Muscle of leg (tissue), 11 donors: ENCODE data around the gene EEFSEC. TPM values are rescaled to one million over a fixed set of nuclear protein-coding genes. Genes with fewer than 3 reads are reported as not detected.

ENCODE experiments used
- DNase-seq: peaks from one replicate; pipeline ENCODE4 v3.0.0; 2013
- H3K27ac ChIP-seq: one replicate; pipeline ENCODE4 v1.5.1; 2013; ENCODE audit warnings: mild to moderate bottlenecking, low read length, control low read depth
- H3K27me3 ChIP-seq: one replicate; pipeline ENCODE4 v1.6.1; 2013; ENCODE audit warnings: low read length; ENCODE audit not compliant: control insufficient read depth, insufficient read depth
- H3K36me3 ChIP-seq: one replicate; pipeline ENCODE4 v1.6.1; 2013; ENCODE audit warnings: low read length; ENCODE audit not compliant: control insufficient read depth, insufficient read depth
- H3K4me1 ChIP-seq: one replicate; pipeline ENCODE4 v1.6.1; 2013; ENCODE audit warnings: low read length; ENCODE audit not compliant: control insufficient read depth, insufficient read depth
- H3K4me3 ChIP-seq: one replicate; pipeline ENCODE4 v1.5.1; 2013; ENCODE audit warnings: low read length, control low read depth
- H3K9me3 ChIP-seq: replicated peaks from 2 replicates; pipeline ENCODE4 v1.6.1; 2013; ENCODE audit warnings: low read depth, low read length; ENCODE audit not compliant: control insufficient read depth
- WGBS: methylation state at CpG from one replicate; pipeline ENCODE4 v1.1.5; 2013; ENCODE audit warnings: missing lambda C conversion rate; ENCODE audit not compliant: insufficient coverage; 5-methylcytosine and 5-hydroxymethylcytosine counted together
- polyA plus RNA-seq, 8 donors: library from polyadenylated mRNA; unstranded; fragments of 120-200 nt; gene quantifications; one replicate each; pipeline versions ENCODE4 v1.2.1 to v1.2.3, GENCODE V29; 2013; ENCODE audit warnings: inconsistent platforms in 1 of 8, low replicate concordance in 1 of 8; ENCODE audit not compliant: insufficient read length in 8 of 8, insufficient read depth in 1 of 8
- total RNA-seq: library from RNA; stranded (reverse); fragments of 120-200 nt; gene quantifications from one replicate; pipeline ENCODE4 v1.2.4, GENCODE V29; 2013

The EEFSEC gene
- total and polyA plus RNA-seq, 9 donors: 5.5 to 20.9 (median 16.9) TPM

DNA sequence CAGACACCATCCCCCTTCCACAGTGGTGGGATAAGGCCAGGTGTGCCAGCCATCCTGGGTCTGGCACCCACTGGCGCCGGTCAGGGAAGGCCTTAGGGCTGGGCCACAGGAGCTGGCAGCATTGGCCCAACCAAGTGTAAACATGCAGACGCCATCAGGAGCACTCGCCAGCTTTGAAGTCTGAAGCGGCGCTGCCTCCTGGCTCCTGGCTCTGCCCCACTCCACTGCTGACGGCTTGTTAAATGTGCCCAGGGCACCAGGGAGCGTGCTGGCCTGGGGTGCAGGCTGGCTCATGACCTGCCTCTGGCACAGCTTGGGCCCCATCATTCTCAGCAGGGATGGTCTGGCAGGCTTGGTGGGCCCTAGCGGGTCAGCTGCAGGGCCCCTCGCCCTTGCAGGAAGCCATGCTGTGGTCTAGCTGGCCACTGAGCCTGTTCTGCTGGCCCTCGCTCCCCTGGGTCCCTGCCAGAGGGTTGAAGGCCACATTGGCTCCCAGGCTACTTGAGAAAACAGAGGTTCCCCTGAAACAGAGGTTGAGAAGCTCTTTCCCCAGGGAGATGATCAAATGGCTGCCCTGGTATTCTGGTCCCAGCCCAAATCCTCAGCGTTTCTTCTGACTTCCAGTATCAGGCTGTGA is 196.8 kb downstream of the EEFSEC start:
- no peak for DNase-seq
- H3K36me3 ChIP-seq: peaks cover 3% of the 10 kb centered on the region
- H3K4me3 ChIP-seq: no peak overlapping the region
- H3K9me3 ChIP-seq: no peaks in the 10 kb centered on the region
- peaks cover 4% of the 10 kb centered on the region for H3K4me1 ChIP-seq
- WGBS: 94% methylated on average over 12 of the region's 12 CpGs
- no peak overlapping the region for H3K27ac ChIP-seq
- no peaks in the 10 kb centered on the region for H3K27me3 ChIP-seq

DNA sequence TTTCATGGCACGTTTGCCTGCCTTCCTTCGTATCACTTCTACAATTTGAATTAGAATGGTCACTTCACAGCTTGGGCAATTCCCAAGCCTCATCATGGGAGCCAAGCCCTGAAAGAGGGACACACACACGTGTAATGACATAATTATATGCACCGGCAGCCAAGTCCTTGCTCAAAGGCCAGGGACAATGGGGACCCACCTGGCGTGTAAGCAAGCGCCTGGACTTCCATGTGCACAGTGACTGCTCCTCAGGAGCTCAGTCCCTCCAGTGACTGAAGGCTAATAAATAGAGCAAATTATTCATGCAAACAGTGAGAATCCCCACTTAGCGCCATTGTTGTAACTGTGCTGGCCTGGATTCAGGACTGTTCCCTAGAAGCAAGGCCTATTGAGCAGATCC is 198.3 kb downstream of the EEFSEC start:
- H3K36me3 ChIP-seq: peaks cover 3% of the 10 kb centered on the region
- no peak overlapping the region for H3K4me3 ChIP-seq
- 73% methylated on average over 7 of the region's 7 CpGs for WGBS
- peaks cover 4% of the 10 kb centered on the region for H3K4me1 ChIP-seq
- no peak for DNase-seq
- H3K27me3 ChIP-seq: no peaks in the 10 kb centered on the region
- no peak overlapping the region for H3K27ac ChIP-seq
- no peaks in the 10 kb centered on the region for H3K9me3 ChIP-seq

DNA sequence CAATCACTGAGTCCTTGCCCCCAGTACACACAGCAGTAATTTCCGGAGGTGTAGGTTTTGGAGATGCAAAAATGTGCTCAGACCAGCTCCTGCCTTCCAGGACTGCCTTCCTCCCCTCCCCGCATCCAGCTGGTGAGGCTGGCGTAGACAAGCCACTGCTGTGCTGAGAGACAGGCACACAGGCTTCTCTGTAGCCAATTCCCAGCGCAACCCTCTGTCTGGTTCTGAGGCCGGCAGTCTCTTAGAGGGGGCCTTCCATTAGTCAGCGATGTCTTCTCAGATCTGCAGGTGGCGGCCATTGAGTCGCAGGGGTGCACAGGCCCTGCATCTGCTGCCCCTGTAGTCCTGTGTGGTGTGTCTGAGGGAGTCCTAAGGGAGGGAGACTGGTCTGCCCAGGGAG is 199.0 kb downstream of the EEFSEC start:
- H3K4me3 ChIP-seq: no peak overlapping the region

DNA sequence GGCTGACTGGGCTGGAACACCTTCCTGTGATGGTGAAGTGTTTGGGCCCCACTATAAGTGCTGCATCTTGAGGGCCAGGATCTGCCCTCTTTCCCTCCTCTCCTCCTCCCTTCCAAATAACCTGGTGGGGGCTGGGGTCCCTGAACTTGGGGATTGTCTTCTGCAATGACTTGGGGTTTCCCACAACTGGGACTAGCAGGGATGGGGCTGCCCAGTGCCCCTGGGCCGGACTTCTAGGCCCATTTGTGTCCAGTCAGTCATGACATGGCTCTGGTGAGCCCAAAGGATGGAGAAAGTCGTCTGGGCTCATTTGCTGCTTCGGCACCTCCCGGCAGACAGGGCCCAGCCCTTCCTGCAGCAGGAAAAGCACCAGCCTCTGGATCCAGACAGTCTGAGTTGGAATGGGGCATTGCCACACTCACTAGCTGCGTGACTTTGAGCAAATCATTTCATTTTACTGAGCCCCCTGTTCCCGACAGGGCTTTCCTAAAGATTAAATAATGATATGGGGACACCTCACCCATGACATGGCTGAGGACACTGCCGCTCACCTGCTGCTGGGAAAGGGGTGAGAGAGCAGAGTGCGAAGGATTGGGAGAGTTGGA is 200.2 kb downstream of the EEFSEC start:
- Histone ChIP-seq H3K27ac (no peak overlapping the region), H3K9me3 (no peaks in the 10 kb centered on the region), H3K27me3 (no peaks in the 10 kb centered on the region), H3K4me3 (no peak overlapping the region), H3K4me1 (peaks cover 4% of the 10 kb centered on the region), H3K36me3 (peaks cover 10% of the 10 kb centered on the region)
- WGBS: 74% methylated on average over 4 of the region's 8 CpGs
- DNase-seq: no peak

More for the DNA sequence above, 199.0 kb downstream of the EEFSEC start:
- WGBS: 85% methylated on average over 7 of the region's 8 CpGs
- Histone ChIP-seq H3K4me1 (peaks cover 4% of the 10 kb centered on the region), H3K27ac (no peak overlapping the region), H3K9me3 (no peaks in the 10 kb centered on the region), H3K36me3 (peaks cover 3% of the 10 kb centered on the region), H3K27me3 (no peaks in the 10 kb centered on the region)
- DNase-seq: no peak

DNA sequence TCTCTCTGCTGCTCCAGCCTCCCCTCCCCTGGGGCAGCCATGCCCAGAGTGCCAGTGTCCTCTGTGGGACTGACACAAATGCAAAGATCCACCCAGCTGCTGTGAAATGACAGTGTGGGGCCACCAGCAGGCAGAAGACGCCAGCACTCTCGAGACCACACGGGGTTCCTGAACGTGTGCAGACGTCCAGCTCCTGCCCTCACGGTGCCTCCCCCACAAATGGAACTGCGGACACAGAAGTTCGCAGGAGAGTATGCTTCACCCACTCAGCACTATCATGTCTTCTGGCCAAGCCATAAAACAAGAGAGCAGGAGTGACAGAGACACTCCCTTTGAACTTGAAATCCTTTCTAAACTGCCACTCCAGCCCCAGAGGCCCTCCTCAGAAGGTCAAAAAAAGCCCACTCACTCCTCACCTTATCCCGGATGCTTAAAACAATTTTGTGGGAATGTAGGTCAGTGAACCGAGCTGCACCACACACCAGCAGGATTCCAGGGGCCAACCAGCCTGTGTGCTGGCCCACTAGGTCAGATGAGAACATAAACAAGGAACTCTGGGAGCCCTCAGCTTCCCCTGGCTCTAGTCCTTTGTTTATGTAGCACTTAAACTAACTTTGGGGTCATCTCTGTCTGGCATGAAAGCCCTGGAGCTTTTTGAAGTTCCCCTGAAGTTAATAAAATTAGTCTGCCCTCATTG is 200.9 kb downstream of the EEFSEC start:
- Histone ChIP-seq H3K27me3 (no peaks in the 10 kb centered on the region), H3K4me3 (no peak overlapping the region), H3K36me3 (peaks cover 17% of the 10 kb centered on the region), H3K27ac (no peak overlapping the region), H3K4me1 (no peaks in the 10 kb centered on the region), H3K9me3 (no peaks in the 10 kb centered on the region)
- DNase-seq: no peak
- WGBS: 56% methylated on average over 8 of the region's 10 CpGs

DNA sequence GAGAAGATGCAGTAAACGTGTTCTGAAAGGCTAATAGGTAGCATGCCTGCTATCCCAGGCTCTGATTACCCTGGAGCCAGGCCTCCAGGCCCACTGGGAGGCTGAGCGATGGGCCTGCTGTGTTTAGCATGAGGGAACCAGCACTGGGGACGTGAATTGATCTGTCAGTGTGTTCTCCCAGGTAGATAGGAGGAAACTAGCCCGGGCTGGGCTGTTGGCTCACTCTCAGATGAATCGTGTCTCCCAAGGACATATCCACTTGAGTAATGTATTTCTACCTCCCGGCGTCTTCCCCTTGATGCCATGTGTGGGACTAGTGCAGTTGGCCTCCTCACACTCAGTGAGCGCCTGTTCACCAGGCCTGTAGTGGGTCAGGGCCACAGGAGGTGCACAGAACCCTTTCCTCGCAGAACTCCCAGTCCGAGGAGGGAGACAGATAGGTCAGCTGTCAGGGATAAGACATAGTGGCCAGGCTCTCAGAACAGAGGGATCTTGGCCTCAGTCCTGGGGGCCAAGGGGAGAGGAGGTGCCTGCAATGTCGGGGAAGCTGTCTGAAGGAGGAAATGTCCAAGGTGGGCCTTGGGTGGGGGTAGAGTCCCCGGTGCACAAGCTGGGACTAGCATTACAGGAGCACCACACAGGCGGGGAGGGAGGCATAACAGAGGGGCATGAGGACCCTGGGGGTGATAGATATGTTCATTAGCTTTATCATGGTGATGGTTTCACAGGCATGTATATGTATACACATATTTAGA is 201.7 kb downstream of the EEFSEC start:
- no peak overlapping the region for H3K27ac ChIP-seq
- DNase-seq: no peak

DNA sequence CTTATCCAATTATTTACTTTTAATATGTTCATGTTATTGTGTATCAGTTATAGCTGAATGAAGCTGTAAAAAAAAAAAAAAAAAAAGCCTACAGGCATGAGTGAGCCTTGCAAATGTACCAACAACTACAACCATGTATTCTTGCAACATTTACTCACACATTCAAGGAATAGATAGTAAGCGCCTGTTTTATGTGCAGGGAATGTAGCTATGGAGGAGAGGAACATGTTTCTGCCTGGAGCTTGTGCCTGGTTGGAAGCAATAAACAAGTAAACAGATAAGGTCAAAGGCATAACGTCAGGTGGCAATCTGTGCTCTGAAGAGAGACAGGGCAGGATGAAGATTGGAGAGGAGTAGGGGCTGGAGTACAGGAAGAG is 202.2 kb downstream of the EEFSEC start:
- H3K4me1 ChIP-seq: no peaks in the 10 kb centered on the region
- WGBS: 79% methylated on average over 1 of the region's 2 CpGs
- H3K4me3 ChIP-seq: no peak overlapping the region
- peaks cover 19% of the 10 kb centered on the region for H3K36me3 ChIP-seq
- no peaks in the 10 kb centered on the region for H3K27me3 ChIP-seq
- no peak for DNase-seq
- no peaks in the 10 kb centered on the region for H3K9me3 ChIP-seq
- H3K27ac ChIP-seq: no peak overlapping the region

More for the DNA sequence above, 201.7 kb downstream of the EEFSEC start:
- H3K4me3 ChIP-seq: no peak overlapping the region
- H3K36me3 ChIP-seq: peaks cover 19% of the 10 kb centered on the region
- H3K9me3 ChIP-seq: no peaks in the 10 kb centered on the region
- no peaks in the 10 kb centered on the region for H3K4me1 ChIP-seq
- 71% methylated on average over 10 of the region's 13 CpGs for WGBS
- H3K27me3 ChIP-seq: no peaks in the 10 kb centered on the region

DNA sequence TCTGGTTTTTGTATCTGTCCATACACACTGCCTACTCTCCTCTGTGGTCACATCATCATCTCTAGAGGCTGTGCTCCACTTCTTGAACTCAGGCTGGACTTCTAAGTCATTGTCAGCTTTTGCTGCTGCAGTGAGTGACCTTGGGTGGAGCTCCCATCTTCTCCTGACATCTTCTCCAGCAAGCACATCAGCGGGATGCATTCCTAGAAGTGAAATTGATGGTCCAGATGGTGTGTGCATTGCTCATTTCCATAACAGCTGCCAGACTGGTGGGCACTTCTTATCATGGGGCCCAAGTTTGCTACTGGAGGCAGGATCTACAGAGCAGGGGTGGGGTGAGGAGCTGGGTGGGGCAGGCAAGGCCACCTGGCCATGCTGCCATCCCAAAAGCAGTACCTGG is 203.5 kb downstream of the EEFSEC start:
- H3K27me3 ChIP-seq: no peaks in the 10 kb centered on the region
- H3K27ac ChIP-seq: no peak overlapping the region
- peaks cover 19% of the 10 kb centered on the region for H3K36me3 ChIP-seq
- H3K4me3 ChIP-seq: no peak overlapping the region
- WGBS: no CpG with 5 or more reads among the region's 1 CpG
- no peak for DNase-seq
- H3K4me1 ChIP-seq: no peaks in the 10 kb centered on the region
- no peaks in the 10 kb centered on the region for H3K9me3 ChIP-seq

DNA sequence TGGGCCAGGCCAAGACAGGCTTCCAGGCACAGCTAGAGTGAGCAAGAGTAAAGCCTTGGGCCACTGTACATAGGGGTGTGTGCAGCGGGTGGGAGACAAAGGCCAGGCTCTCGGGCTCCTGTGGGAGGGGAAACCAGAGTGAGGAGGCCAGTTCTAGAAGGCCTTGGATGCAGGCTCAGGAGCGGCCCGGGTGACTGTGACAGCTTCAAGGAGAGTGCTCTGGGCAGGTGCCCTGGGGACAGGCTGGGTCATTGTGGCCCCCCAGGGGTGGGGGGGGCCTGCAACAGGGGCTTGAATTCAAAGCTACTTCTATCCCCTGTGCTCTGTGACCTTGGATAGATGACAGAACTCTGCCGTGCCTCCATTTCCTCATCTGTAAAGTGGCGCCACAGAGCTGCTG is 204.3 kb downstream of the EEFSEC start:
- Histone ChIP-seq H3K9me3 (no peaks in the 10 kb centered on the region), H3K4me3 (no peak overlapping the region), H3K27me3 (no peaks in the 10 kb centered on the region), H3K36me3 (peaks cover 19% of the 10 kb centered on the region), H3K27ac (no peak overlapping the region), H3K4me1 (no peaks in the 10 kb centered on the region)
- WGBS: 86% methylated on average over 6 of the region's 6 CpGs
- DNase-seq: no peak
